GM06990 (cell line): ENCODE results near the gene DTD1.
A peak's percentile ranks its signal among the peaks of the same experiment; 100 is the strongest.

Source experiments
- DNase-seq: peaks from one replicate; pipeline ENCODE4 v3.0.0-alpha.2; 2011; ENCODE audit not compliant: insufficient read length; ENCODE audit errors: extremely low read depth
- H3K27me3 ChIP-seq: replicated peaks from 2 replicates; pipeline ENCODE4 v1.6.0; 2011; ENCODE audit warnings: low read length; ENCODE audit not compliant: control insufficient read depth, insufficient read depth
- H3K36me3 ChIP-seq: 2 replicates; pipeline ENCODE4 v1.5.1; 2011; ENCODE audit warnings: low read length; ENCODE audit not compliant: control insufficient read depth, insufficient read depth
- H3K4me3 ChIP-seq: replicated peaks from 2 replicates; pipeline ENCODE4 v1.5.1; 2011; ENCODE audit warnings: low read depth, mild to moderate bottlenecking, control low read depth, low read length
- CTCF ChIP-seq: IDR thresholded peaks from 2 replicates; pipeline ENCODE4 v1.5.1; 2011; ENCODE audit warnings: low read length, control low read depth, mild to moderate bottlenecking, inconsistent platforms; ENCODE audit not compliant: insufficient read depth, poor library complexity, severe bottlenecking

Gene DTD1

GRCh38 chr20:18625907-18626655, 38.2 kb downstream of the DTD1 start:
- peaks cover 6% of the 10 kb centered on the region for H3K36me3 ChIP-seq
- DNase-seq: no peak
- no peaks in the 10 kb centered on the region for H3K27me3 ChIP-seq
- no peak for TF ChIP-seq CTCF
- no peak overlapping the region for H3K4me3 ChIP-seq

GRCh38 chr20:18628330-18628920, 40.6 kb downstream of the DTD1 start:
- no peak for DNase-seq
- peaks cover 6% of the 10 kb centered on the region for H3K36me3 ChIP-seq
- H3K4me3 ChIP-seq: no peak overlapping the region
- peak; percentile 73 for TF ChIP-seq CTCF
- H3K27me3 ChIP-seq: no peaks in the 10 kb centered on the region

GRCh38 chr20:18632196-18632789, 44.4 kb downstream of the DTD1 start:
- peak; percentile 98 for TF ChIP-seq CTCF
- peaks cover 2% of the 10 kb centered on the region for H3K36me3 ChIP-seq
- H3K4me3 ChIP-seq: no peak overlapping the region
- H3K27me3 ChIP-seq: no peaks in the 10 kb centered on the region
- peak; percentile 24 for DNase-seq

DNA sequence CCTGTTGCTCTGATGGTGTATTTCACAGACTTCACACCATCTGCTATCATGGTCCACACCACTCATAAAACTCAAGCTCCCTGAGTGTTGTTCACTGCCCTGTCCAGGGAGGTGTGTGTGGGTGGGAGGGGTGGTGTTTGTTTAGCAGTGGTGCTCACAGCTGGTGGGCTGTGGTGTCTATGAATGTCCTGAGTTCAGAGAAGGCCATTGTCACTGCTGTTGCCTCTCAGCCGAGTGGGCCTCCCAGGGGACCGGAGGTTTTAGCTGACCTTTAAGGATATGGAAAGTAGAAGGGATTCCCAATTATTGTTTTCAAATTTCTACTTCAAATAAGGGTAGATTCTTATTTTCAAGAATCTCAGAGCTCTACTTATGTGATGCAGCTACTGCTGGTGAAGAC, 45.6 kb downstream of the DTD1 start:
- DNase-seq: no peak
- Histone ChIP-seq H3K27me3 (no peaks in the 10 kb centered on the region), H3K36me3 (no peaks in the 10 kb centered on the region; the same call in none of the 2 replicates), H3K4me3 (no peak overlapping the region)
- no peak for TF ChIP-seq CTCF

GRCh38 chr20:18634501-18634900, 46.6 kb downstream of the DTD1 start:
- TF ChIP-seq CTCF: no peak
- Histone ChIP-seq H3K4me3 (no peak overlapping the region), H3K36me3 (no peaks in the 10 kb centered on the region; the same call in none of the 2 replicates), H3K27me3 (no peaks in the 10 kb centered on the region)
- DNase-seq: no peak
